DND-41 (cell line): ENCODE measurements around the gene BTBD2.

ENCODE experiments used
- ATAC-seq: fragments of 200-7000 bp; cut with Tn5 transposase; 3 replicates; pipeline ENCODE4 v1.9.1; 2021; ENCODE audit warnings: low read depth; ENCODE audit not compliant: insufficient read depth
- DNase-seq: peaks from one replicate; pipeline ENCODE4 v3.0.0-alpha.2; 2020
- H2AFZ ChIP-seq: 2 replicates; pipeline ENCODE4 v1.6.0; 2012; ENCODE audit warnings: low read depth, low read length
- H3K27ac ChIP-seq: 2 replicates; pipeline ENCODE4 v1.5.1; 2012; ENCODE audit warnings: low read length, inconsistent platforms
- H3K27me3 ChIP-seq: fragments of 200-600 bp; sonication (generic); 2 replicates; pipeline ENCODE4 v1.6.0; 2012; ENCODE audit warnings: low read length, mild to moderate bottlenecking, inconsistent platforms; ENCODE audit not compliant: insufficient read depth, poor library complexity
- H3K36me3 ChIP-seq: 2 replicates; pipeline ENCODE4 v1.5.1; 2012; ENCODE audit warnings: low read length, inconsistent platforms; ENCODE audit not compliant: insufficient read depth
- H3K4me1 ChIP-seq: 2 replicates; pipeline ENCODE4 v1.5.1; 2012; ENCODE audit warnings: mild to moderate bottlenecking, low read length; ENCODE audit not compliant: insufficient read depth
- H3K4me2 ChIP-seq: 2 replicates; pipeline ENCODE4 v1.6.0; 2012; ENCODE audit warnings: mild to moderate bottlenecking, moderate library complexity, low read length, inconsistent platforms; ENCODE audit not compliant: insufficient read depth
- H3K4me3 ChIP-seq, 2 experiments: fragments of 200-600 bp in 1 of 2; shearing (Covaris generic) in 1 of 2; 2 replicates each; pipeline ENCODE4 v1.5.1; 2012 to 2016; ENCODE audit warnings: inconsistent platforms in 2 of 2, low read length in 2 of 2, mild to moderate bottlenecking in 2 of 2, low read depth in 1 of 2, moderate library complexity in 1 of 2
- H3K79me2 ChIP-seq: 2 replicates; pipeline ENCODE4 v1.6.0; 2012; ENCODE audit warnings: low read length, inconsistent platforms; ENCODE audit not compliant: insufficient read depth
- H3K9ac ChIP-seq: 2 replicates; pipeline ENCODE4 v1.6.0; 2012; ENCODE audit warnings: low read depth, mild to moderate bottlenecking, inconsistent platforms, low read length, moderate library complexity
- H3K9me3 ChIP-seq: 2 replicates; pipeline ENCODE4 v1.5.1; 2012; ENCODE audit warnings: low read length, moderate library complexity, mild to moderate bottlenecking, inconsistent platforms; ENCODE audit not compliant: insufficient read depth, severe bottlenecking
- H4K20me1 ChIP-seq: 2 replicates; pipeline ENCODE4 v1.6.0; 2012; ENCODE audit warnings: low read length; ENCODE audit not compliant: insufficient read depth
- EZH2 ChIP-seq: IDR thresholded peaks from 3 replicates; pipeline ENCODE4 v1.6.1; 2012; ENCODE audit warnings: borderline replicate concordance, low read depth, mild to moderate bottlenecking, moderate library complexity, low read length, inconsistent platforms; ENCODE audit not compliant: severe bottlenecking
- TF ChIP-seq, protein P1 (sequence below): IDR thresholded peaks from 2 replicates; pipeline ENCODE4 v1.5.1; 2012; ENCODE audit warnings: borderline replicate concordance, low read length, moderate library complexity, mild to moderate bottlenecking; ENCODE audit not compliant: poor library complexity, severe bottlenecking; ENCODE audit errors: extremely low read depth

BTBD2 gene

GRCh38 chr19:2061495-2062388, 46.2 kb upstream of the BTBD2 start:
- ATAC-seq: peak; percentile 91
- Histone ChIP-seq H3K4me1 (peaks cover 34% of the 10 kb centered on the region), H3K4me2 (peak overlapping the region; percentile 95), H3K27me3 (no peaks in the 10 kb centered on the region), H4K20me1 (no peaks in the 10 kb centered on the region), H2AFZ (peak overlapping the region; percentile 69), H3K79me2 (peaks cover 12% of the 10 kb centered on the region), H3K9ac (peak overlapping the region; percentile 64), H3K9me3 (no peaks in the 10 kb centered on the region), H3K36me3 (no peaks in the 10 kb centered on the region), H3K4me3 (peak overlapping the region; percentile 62 to 67), H3K27ac (peak overlapping the region; percentile 87)
- peak; percentile 99 for DNase-seq
- TF ChIP-seq, protein P1, sequence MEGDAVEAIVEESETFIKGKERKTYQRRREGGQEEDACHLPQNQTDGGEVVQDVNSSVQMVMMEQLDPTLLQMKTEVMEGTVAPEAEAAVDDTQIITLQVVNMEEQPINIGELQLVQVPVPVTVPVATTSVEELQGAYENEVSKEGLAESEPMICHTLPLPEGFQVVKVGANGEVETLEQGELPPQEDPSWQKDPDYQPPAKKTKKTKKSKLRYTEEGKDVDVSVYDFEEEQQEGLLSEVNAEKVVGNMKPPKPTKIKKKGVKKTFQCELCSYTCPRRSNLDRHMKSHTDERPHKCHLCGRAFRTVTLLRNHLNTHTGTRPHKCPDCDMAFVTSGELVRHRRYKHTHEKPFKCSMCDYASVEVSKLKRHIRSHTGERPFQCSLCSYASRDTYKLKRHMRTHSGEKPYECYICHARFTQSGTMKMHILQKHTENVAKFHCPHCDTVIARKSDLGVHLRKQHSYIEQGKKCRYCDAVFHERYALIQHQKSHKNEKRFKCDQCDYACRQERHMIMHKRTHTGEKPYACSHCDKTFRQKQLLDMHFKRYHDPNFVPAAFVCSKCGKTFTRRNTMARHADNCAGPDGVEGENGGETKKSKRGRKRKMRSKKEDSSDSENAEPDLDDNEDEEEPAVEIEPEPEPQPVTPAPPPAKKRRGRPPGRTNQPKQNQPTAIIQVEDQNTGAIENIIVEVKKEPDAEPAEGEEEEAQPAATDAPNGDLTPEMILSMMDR: no peak
- no peak for TF ChIP-seq EZH2

- peak; percentile 44 for ATAC-seq
- H2AFZ ChIP-seq: peak overlapping the region; percentile 68
Measured at GRCh38 chr19:2060884-2061494, 45.5 kb upstream of the BTBD2 start.

DNA sequence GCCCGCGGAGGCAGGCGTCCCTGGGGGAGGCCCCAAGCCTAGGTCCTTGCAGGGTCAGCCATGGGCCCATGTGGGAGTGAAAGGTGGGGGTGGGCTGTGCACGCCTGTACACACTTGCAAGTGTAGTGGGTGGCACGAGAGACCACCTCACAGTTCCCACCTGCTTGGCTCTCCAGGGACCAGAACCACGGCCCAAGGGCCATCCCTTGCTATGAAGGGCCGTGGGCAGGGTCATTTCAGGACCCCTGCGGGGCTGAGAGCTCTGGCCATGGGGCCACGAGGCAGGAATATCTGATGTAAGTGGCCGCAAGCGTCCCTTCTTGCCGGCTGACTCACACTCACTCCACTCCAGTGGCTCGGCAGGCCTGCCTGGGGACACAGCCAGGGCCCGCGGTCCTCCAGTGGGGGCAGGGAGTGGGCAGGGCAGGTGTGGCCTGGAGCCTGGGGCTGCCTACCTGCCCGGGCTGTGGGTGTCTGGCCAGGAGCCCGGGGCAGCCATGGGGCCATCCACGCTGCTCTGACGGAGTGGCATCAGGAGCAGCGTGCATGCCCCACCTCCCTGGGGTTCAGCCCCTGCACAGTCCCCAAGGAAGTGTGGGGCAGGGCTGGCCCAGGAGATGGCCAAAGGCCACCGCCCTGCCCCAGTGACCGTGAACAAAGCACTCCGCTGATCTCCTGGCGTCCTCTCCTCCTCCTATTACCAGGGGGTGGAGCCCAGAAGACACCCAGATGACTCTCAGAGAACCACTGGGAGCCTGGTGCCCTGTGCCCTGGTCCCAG, 44.1 kb upstream of the BTBD2 start:
- Histone ChIP-seq H2AFZ (no peak overlapping the region), H3K27ac (peak overlapping the region; percentile 82), H3K4me1 (peaks cover 43% of the 10 kb centered on the region), H3K4me3 (peak overlapping the region in 1 of 2 experiments; percentile 62; a peak in 1 of 4 replicates), H3K79me2 (peaks cover 12% of the 10 kb centered on the region), H4K20me1 (no peaks in the 10 kb centered on the region), H3K4me2 (peak overlapping the region; percentile 95), H3K27me3 (no peaks in the 10 kb centered on the region), H3K9me3 (no peaks in the 10 kb centered on the region), H3K36me3 (no peaks in the 10 kb centered on the region), H3K9ac (peak overlapping the region; percentile 64; the same call in 1 of the 2 replicates)
- TF ChIP-seq, protein P1: no peak
- no peak for TF ChIP-seq EZH2
- DNase-seq (no peak), ATAC-seq (no peak)

More at GRCh38 chr19:2060884-2061494, 45.5 kb upstream of the BTBD2 start:
- Histone ChIP-seq H3K4me2 (peak overlapping the region; percentile 95), H4K20me1 (no peaks in the 10 kb centered on the region), H3K4me3 (peak overlapping the region; percentile 62 to 67; a peak in 3 of 4 replicates), H3K27ac (peak overlapping the region; percentile 82), H3K27me3 (no peaks in the 10 kb centered on the region), H3K36me3 (no peaks in the 10 kb centered on the region), H3K4me1 (peaks cover 41% of the 10 kb centered on the region), H3K79me2 (peaks cover 12% of the 10 kb centered on the region), H3K9ac (peak overlapping the region; percentile 64), H3K9me3 (no peaks in the 10 kb centered on the region)
- no peak for TF ChIP-seq EZH2
- TF ChIP-seq, protein P1: no peak
- DNase-seq: no peak
